ENCODE data around the gene CLDN5. TPM values are rescaled to one million over a fixed set of nuclear protein-coding genes. Genes with fewer than 3 reads are reported as not detected.

The CLDN5 gene
- total RNA-seq, 4 donors from 2014 or later: 102 to 226 (median 170) TPM

GRCh38 chr22:19516378-19517170, 7.6 kb downstream of the CLDN5 start:
- peaks cover 0 to 11% (median 0%) of the 10 kb centered on the region in 4 donors for H3K9me3 ChIP-seq
- H3K4me3 ChIP-seq: no peak overlapping the region
- DNase-seq (ENCODE audit: low spot score in 2 of 2): no peak
- H3K27me3 ChIP-seq: no peaks in the 10 kb centered on the region
- H3K27ac ChIP-seq: no peak overlapping the region
- no peaks in the 10 kb centered on the region for H3K36me3 ChIP-seq
- H3K4me1 ChIP-seq: no peaks in the 10 kb centered on the region
- 90 to 91% methylated on average over 18 to 19 of the region's 19 CpGs for WGBS, 2 donors
- TF ChIP-seq, protein P1, sequence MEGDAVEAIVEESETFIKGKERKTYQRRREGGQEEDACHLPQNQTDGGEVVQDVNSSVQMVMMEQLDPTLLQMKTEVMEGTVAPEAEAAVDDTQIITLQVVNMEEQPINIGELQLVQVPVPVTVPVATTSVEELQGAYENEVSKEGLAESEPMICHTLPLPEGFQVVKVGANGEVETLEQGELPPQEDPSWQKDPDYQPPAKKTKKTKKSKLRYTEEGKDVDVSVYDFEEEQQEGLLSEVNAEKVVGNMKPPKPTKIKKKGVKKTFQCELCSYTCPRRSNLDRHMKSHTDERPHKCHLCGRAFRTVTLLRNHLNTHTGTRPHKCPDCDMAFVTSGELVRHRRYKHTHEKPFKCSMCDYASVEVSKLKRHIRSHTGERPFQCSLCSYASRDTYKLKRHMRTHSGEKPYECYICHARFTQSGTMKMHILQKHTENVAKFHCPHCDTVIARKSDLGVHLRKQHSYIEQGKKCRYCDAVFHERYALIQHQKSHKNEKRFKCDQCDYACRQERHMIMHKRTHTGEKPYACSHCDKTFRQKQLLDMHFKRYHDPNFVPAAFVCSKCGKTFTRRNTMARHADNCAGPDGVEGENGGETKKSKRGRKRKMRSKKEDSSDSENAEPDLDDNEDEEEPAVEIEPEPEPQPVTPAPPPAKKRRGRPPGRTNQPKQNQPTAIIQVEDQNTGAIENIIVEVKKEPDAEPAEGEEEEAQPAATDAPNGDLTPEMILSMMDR (IDR thresholded peaks at IDR 0.05): no peak
- TF ChIP-seq EP300 (IDR thresholded peaks at IDR 0.05): no peak
- no peak for TF ChIP-seq POLR2A (IDR thresholded peaks at IDR 0.05)

- 92 to 97% methylated on average over 12 of the region's 12 CpGs for WGBS, 2 donors
- TF ChIP-seq, protein P1 (IDR thresholded peaks at IDR 0.05): no peak
- no peak for TF ChIP-seq EP300 (IDR thresholded peaks at IDR 0.05)
- no peak for TF ChIP-seq POLR2A (IDR thresholded peaks at IDR 0.05)
- Histone ChIP-seq H3K27me3 (no peaks in the 10 kb centered on the region), H3K9me3 (peaks cover 0 to 11% (median 0%) of the 10 kb centered on the region in 4 donors), H3K4me3 (no peak overlapping the region), H3K4me1 (no peaks in the 10 kb centered on the region), H3K27ac (no peak overlapping the region), H3K36me3 (no peaks in the 10 kb centered on the region)
- DNase-seq (ENCODE audit: low spot score in 2 of 2): no peak
Measured at GRCh38 chr22:19515654-19516377, 8.4 kb downstream of the CLDN5 start.

DNA sequence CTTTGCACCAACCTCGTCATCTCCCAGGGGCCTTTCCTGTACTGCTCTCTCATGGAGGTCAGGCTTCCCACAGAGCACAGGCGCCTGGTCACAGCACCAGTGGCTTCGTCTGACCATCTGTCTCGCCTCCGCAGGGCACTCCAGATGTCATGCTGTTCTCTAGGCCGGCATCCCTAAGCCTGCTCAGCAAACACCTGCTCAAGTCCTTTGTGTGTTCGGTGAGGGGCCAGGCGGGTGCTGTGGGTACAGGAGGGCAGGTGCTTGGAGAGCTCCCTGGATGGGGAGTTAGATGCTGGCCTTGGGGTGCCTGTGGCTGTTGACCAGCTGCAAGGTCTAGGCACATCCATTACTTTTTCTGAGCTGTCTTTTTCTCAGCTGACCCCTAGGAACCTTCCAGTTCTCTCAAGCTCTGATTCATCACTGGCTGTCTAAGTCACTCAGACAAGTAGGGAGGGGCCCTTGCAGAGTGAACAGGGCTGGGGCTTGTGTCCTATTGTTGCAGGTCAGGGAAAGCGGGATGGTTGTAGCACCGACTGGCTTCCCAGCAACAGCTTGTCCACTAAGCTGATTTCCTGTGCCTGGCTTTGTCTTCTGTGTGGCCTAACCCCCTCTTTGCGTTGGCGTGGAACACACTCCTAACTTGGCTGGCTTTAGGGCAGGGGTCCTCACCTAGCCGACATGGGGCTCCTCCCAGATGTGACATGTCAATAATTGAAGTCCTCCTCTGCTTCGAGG, 9.2 kb downstream of the CLDN5 start:
- H3K4me1 ChIP-seq: no peaks in the 10 kb centered on the region
- TF ChIP-seq POLR2A (IDR thresholded peaks at IDR 0.05) (no peak), EP300 (IDR thresholded peaks at IDR 0.05) (no peak)
- TF ChIP-seq, protein P1 (IDR thresholded peaks at IDR 0.05): no peak
- no peak overlapping the region for H3K27ac ChIP-seq
- no peaks in the 10 kb centered on the region for H3K36me3 ChIP-seq
- DNase-seq (ENCODE audit: low spot score in 2 of 2): no peak
- no peak overlapping the region for H3K4me3 ChIP-seq
- 93 to 95% methylated on average over 13 to 14 of the region's 14 CpGs for WGBS, 2 donors
- H3K9me3 ChIP-seq: peaks cover 0 to 11% (median 0%) of the 10 kb centered on the region in 4 donors
- no peaks in the 10 kb centered on the region for H3K27me3 ChIP-seq

GRCh38 chr22:19513823-19514222, 10.4 kb downstream of the CLDN5 start:
- H3K27me3 ChIP-seq: no peaks in the 10 kb centered on the region
- TF ChIP-seq EP300 (IDR thresholded peaks at IDR 0.05): no peak
- TF ChIP-seq, protein P1 (IDR thresholded peaks at IDR 0.05): no peak
- no peak for TF ChIP-seq POLR2A (IDR thresholded peaks at IDR 0.05)
- H3K27ac ChIP-seq: no peak overlapping the region
- 50% methylated on average over 2 of the region's 2 CpGs for WGBS, 2 donors
- H3K36me3 ChIP-seq: no peaks in the 10 kb centered on the region
- no peak for DNase-seq (ENCODE audit: low spot score in 2 of 2)
- H3K4me3 ChIP-seq: no peak overlapping the region
- peaks cover 0 to 11% (median 0%) of the 10 kb centered on the region in 4 donors for H3K9me3 ChIP-seq
- no peaks in the 10 kb centered on the region for H3K4me1 ChIP-seq

Measured in tibial nerve (tissue), 4 donors.